OCI-LY1 (cell line): ENCODE data around the gene NT5DC2.

Experiments
- H2AFZ ChIP-seq: fragments of 200-600 bp; sonication (generic), shearing (Covaris generic); 2 replicates; pipeline ENCODE4 v1.6.0; 2014; ENCODE audit warnings: antibody characterized with exemption, mild to moderate bottlenecking, low read length
- H3F3A ChIP-seq: fragments of 200-600 bp; sonication (generic), shearing (Covaris generic); 2 replicates; pipeline ENCODE4 v1.6.0; 2014; ENCODE audit warnings: mild to moderate bottlenecking, antibody characterized with exemption, low read length, moderate library complexity; ENCODE audit not compliant: insufficient read depth
- H3K27ac ChIP-seq: fragments of 200-600 bp; sonication (generic); 2 replicates; pipeline ENCODE4 v1.5.1; 2014; ENCODE audit warnings: low read length, mixed run types, mild to moderate bottlenecking, low read depth; ENCODE audit not compliant: poor library complexity, severe bottlenecking
- H3K27me3 ChIP-seq: fragments of 200-600 bp; sonication (generic); 2 replicates; pipeline ENCODE4 v1.6.0; 2014; ENCODE audit warnings: antibody characterized with exemption, mild to moderate bottlenecking, low read length, moderate library complexity; ENCODE audit not compliant: insufficient read depth
- H3K36me3 ChIP-seq: fragments of 200-600 bp; sonication (generic); 2 replicates; pipeline ENCODE4 v1.6.1; 2014; ENCODE audit warnings: mild to moderate bottlenecking, antibody characterized with exemption, low read length, moderate library complexity, mixed read lengths; ENCODE audit not compliant: insufficient read depth
- H3K4me1 ChIP-seq: fragments of 200-600 bp; sonication (generic); 2 replicates; pipeline ENCODE4 v1.5.1; 2014; ENCODE audit warnings: mild to moderate bottlenecking, low read length, moderate library complexity; ENCODE audit not compliant: insufficient read depth, severe bottlenecking
- H3K4me2 ChIP-seq: fragments of 200-600 bp; sonication (generic), shearing (Covaris generic); 2 replicates; pipeline ENCODE4 v1.6.1; 2014; ENCODE audit warnings: low read length
- H3K4me3 ChIP-seq: fragments of 200-600 bp; sonication (generic); 2 replicates; pipeline ENCODE4 v1.5.1; 2014; ENCODE audit warnings: low read length, low read depth, mild to moderate bottlenecking, mixed read lengths; ENCODE audit not compliant: poor library complexity, severe bottlenecking
- H3K79me2 ChIP-seq: fragments of 200-600 bp; shearing (Covaris generic); 2 replicates; pipeline ENCODE4 v1.6.1; 2016; ENCODE audit warnings: mixed run types, low read length, mixed read lengths; ENCODE audit not compliant: insufficient read depth
- H3K9ac ChIP-seq: fragments of 200-600 bp; sonication (generic), shearing (Covaris generic); 2 replicates; pipeline ENCODE4 v1.6.1; 2014; ENCODE audit warnings: mild to moderate bottlenecking, low read length, mixed read lengths
- H3K9me2 ChIP-seq: fragments of 200-600 bp; sonication (generic), shearing (Covaris generic); 2 replicates; pipeline ENCODE4 v1.6.1; 2014; ENCODE audit warnings: low read depth, mild to moderate bottlenecking, low read length, mixed read lengths
- H3K9me3 ChIP-seq: fragments of 200-600 bp; shearing (Covaris generic); 2 replicates; pipeline ENCODE4 v1.6.1; 2014; ENCODE audit warnings: low read length, mixed read lengths
- H4K20me1 ChIP-seq: fragments of 200-600 bp; sonication (generic), shearing (Covaris generic); 2 replicates; pipeline ENCODE4 v1.6.0; 2016; ENCODE audit warnings: mild to moderate bottlenecking, low read length; ENCODE audit not compliant: insufficient read depth
- CTCF ChIP-seq: fragments of 200-600 bp; sonication (generic), shearing (Covaris generic); IDR thresholded peaks from 2 replicates; pipeline ENCODE4 v1.5.1; 2017; ENCODE audit warnings: mild to moderate bottlenecking, antibody characterized with exemption, low read length, moderate library complexity, mixed read lengths
- EZH2 ChIP-seq: fragments of 200-600 bp; sonication (generic), shearing (Covaris generic); IDR thresholded peaks from 2 replicates; pipeline ENCODE4 v1.8.0; 2017; ENCODE audit warnings: borderline replicate concordance, mixed run types, mild to moderate bottlenecking, antibody characterized with exemption, low read length, moderate library complexity, mixed read lengths

Gene NT5DC2

GRCh38 chr3:52533623-52534280 lies at the start of gene NT5DC2:
TSS of gene NT5DC2 (minus strand) at chr3:52533857. CDS start at chr3:52533737, 120 bp downstream.
- Histone ChIP-seq H4K20me1 (no peaks in the 10 kb centered on the region), H3K4me3 (peak within 1 kb of the TSS; percentile 85), H3K27ac (peak within 1 kb of the TSS; percentile 81), H3K9me3 (no peaks in the 10 kb centered on the region), H3K79me2 (peaks cover 16% of the 10 kb centered on the region), H2AFZ (no peak within 1 kb of the TSS), H3K9me2 (no peaks in the 10 kb centered on the region), H3K4me2 (peak within 1 kb of the TSS; percentile 89), H3K27me3 (no peaks in the 10 kb centered on the region), H3K9ac (peak within 1 kb of the TSS; percentile 84), H3K36me3 (peaks cover 5% of the 10 kb centered on the region; the same call in 1 of the 2 replicates), H3F3A (peaks cover 11% of the 10 kb centered on the region), H3K4me1 (peaks cover 52% of the 10 kb centered on the region)
- TF ChIP-seq EZH2 (no peak), CTCF (no peak)

- Histone ChIP-seq H3K9me3 (no peaks in the 10 kb centered on the region), H4K20me1 (no peaks in the 10 kb centered on the region), H3K9ac (no peak overlapping the region), H3K4me2 (no peak overlapping the region), H3K79me2 (no peaks in the 10 kb centered on the region), H2AFZ (no peak overlapping the region), H3K27ac (no peak overlapping the region), H3K4me3 (no peak overlapping the region), H3K4me1 (no peaks in the 10 kb centered on the region), H3K9me2 (no peaks in the 10 kb centered on the region), H3F3A (no peaks in the 10 kb centered on the region), H3K36me3 (peaks cover 57% of the 10 kb centered on the region), H3K27me3 (no peaks in the 10 kb centered on the region)
- TF ChIP-seq EZH2 (no peak), CTCF (no peak)
These were observed 40.7 kb upstream of the NT5DC2 start for GRCh38 chr3:52574056-52574965.

- Histone ChIP-seq H3K4me3 (no peak overlapping the region), H3K36me3 (peaks cover 40% of the 10 kb centered on the region), H3K27ac (no peak overlapping the region), H3K9me3 (no peaks in the 10 kb centered on the region), H3K9ac (no peak overlapping the region), H3K4me2 (no peak overlapping the region), H3K9me2 (no peaks in the 10 kb centered on the region), H4K20me1 (no peaks in the 10 kb centered on the region), H2AFZ (no peak overlapping the region), H3K27me3 (no peaks in the 10 kb centered on the region), H3F3A (no peaks in the 10 kb centered on the region), H3K79me2 (no peaks in the 10 kb centered on the region), H3K4me1 (no peaks in the 10 kb centered on the region)
- TF ChIP-seq EZH2 (no peak), CTCF (no peak)
These were observed 38.6 kb upstream of the NT5DC2 start for GRCh38 chr3:52572221-52572620.
